Femur (tissue), 1 donor: ENCODE data around the gene RTN3.
A peak's percentile ranks its signal among the peaks of the same experiment; 100 is the strongest.
"Not testable (repeated sequence)": the region's sequence is repeated elsewhere in the genome, so short reads cannot be mapped to it uniquely, and the experiment has no call there.

Experiments used
- DNase-seq: peaks from one replicate; pipeline ENCODE4 v3.0.0-alpha.2; 2017

The RTN3 gene

GRCh38 chr11:63681321-63682065, at the start of gene RTN3:
RTN3 (plus strand) TSS chr11:63681500; CDS start chr11:63681637, 137 bp downstream.
- peak; percentile 99 for DNase-seq

DNA sequence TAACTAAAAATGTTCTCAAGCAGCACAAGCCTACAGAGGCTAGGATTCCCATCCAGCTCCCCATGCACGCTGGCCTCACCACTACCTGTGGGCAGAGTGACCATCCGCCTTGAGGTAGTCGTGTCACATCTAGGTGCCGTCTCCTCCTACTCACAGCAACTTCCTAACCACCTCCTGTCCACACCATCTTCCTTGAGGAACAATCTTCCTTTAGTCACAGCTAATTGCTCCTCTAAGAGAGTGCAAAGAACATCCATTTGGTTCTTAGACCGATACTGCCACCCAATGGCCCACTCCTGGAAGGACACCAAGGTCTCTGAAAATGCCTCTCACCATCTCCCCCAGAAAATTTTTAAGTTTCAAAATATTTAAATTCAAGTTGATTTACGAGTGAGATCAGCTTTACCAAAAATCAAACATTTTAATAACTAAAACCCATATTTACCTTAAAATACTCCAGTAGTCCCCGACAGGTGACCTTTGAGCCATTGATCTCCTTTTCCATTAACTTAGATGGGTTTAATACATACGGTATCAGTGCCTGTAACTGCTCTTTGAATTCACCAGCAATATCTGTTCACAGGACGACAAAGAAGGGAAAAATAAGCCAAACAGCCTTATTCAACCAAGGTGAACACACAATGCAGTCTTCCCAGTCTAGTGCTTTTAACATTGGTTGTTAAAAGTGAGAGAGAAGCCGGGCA, 45.4 kb upstream of the RTN3 start:
- peak; percentile 71 for DNase-seq

DNA sequence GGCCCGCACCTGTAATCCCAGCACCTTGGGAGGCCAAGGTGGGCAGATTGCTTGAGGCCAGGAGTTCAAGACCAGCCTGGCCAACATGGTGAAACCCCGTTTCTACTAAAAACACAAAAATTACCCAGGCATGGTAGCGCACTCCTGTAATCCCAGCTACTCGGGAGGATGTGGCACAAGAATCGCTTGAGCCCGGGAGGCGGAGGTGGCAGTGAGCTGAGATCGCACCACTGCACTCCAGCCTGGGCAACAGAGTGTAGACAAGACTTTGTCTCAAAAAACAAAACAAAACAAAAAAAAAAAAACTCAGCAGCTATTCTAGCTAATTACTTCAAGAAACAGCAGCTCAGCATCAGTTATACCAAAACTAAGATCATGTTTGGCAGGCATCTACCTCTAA, 42.9 kb upstream of the RTN3 start:
- DNase-seq, result not testable (repeated sequence)

GRCh38 chr11:63639199-63639832, 42.0 kb upstream of the RTN3 start:
- DNase-seq, result no peak

DNA sequence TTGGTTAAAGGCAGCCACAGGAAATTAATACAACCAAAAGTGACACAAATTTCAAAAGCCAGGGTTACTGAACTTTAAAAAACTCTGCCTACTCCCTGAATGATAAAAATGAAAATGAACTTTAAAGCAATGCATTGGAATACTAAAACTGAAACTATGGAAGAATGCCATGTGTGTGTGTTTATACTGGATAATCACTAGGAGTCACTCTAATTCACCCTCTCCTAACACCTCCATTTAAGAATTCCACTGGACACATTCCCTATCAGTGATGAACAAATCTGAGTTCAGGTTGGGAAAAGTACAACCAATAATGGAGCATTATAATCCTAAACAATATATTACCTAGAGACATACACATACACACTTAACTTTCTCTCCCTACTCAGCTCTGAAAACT, 39.6 kb upstream of the RTN3 start:
- no peak for DNase-seq

DNA sequence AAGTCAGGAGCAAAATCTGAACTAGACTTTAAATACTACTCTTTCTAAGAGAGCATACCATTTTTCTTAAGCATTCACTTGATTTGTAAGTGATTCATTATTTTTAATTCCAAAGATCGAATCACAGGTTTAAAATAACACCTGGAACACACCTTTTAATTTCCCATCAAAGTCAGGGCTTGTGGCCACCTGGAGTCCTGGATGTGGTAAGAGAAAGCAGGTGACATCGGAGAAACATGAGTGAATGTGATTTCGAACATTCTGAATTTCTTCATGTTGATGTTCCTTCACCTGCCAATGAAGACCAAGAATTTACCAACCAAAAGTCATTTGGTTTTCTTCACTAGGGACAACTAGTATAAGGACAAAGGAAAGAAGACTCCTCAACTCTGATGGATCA, 38.1 kb upstream of the RTN3 start:
- no peak for DNase-seq

GRCh38 chr11:63652671-63653070, 28.6 kb upstream of the RTN3 start:
- no peak for DNase-seq

- no peak for DNase-seq
These were observed 20.3 kb upstream of the RTN3 start for GRCh38 chr11:63660972-63661371.

GRCh38 chr11:63663809-63664208, 17.5 kb upstream of the RTN3 start:
- DNase-seq, result no peak

DNA sequence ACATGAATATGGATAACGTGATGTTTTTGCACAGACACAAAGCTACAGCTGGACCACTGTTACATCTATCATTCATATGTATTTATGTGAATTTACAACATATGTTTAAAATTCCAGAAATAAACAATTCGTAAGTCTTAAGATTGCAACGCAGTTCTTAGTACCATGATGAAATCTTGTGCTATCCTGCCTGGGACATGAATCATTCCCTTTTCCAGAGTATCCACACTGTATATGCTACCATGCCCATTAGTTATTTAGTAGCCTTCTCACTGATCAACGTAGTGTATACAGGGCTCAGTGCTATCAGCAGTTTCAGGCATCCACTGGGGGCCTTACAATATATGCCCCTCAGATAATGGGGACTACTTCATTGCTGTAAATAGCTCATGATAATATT, 14.4 kb upstream of the RTN3 start:
- DNase-seq, result no peak

DNA sequence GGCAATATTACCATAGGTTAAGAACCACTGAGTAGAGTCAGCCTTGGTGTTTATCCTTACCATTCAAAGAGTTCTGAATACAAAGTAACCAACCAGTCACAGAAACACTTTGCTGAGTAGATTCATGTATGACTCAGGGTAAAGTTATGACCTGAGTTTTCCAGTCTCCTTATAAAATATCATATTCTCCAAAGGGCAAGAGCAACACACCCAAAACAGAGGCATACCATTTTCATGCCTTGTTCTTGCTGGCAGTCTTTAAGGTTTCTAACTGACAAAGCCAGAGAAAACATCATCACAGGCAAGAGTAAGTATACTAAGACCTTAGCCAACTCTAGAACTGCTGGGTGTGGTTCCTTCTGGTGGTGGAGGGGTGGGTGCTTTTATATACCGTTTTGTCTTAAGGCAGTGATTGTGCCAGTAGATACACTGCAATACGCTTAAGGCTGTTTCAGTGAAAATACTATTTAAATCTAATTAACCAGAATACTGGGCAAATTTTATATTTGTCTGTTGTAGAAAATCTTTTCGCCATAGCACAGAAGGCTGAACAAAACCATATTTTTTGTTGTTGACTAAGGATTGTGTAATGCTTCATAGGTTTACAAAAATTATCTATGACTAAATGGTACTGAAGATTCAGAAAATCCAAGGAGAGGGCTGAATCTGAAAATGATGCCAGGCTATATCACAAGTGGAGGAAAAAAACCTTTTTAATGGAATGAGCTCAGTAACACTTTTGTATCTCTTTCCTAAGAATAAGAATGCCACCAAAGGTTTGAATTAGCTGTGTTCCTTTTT, 13.1 kb upstream of the RTN3 start:
- DNase-seq, result no peak

DNA sequence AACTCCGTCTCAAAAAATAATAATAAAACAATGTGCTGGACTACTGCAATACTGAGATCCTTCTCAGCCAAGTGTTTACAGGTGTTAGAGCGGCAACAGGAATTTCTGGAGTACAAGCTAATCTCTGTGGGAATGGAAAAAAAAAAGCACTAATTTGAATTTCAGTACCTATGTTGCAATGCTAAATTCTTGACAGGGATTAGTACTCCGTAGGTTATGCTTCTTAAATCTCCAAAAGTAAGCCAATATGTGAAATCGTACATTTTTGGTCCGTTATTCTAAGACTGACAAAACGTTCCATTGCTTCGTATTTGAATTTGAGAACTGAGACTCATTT, 11.2 kb upstream of the RTN3 start:
- no peak for DNase-seq

GRCh38 chr11:63670433-63671321, 10.6 kb upstream of the RTN3 start:
- peak; percentile 65 for DNase-seq

GRCh38 chr11:63671322-63672155, 9.8 kb upstream of the RTN3 start, which contains the start of gene ATL3:
ATL3 (minus strand) TSS chr11:63671376; CDS start chr11:63671335, 41 bp downstream.
- peak; percentile 97 for DNase-seq

- no peak for DNase-seq
These were observed 9.2 kb upstream of the RTN3 start for GRCh38 chr11:63672156-63672463.

GRCh38 chr11:63672936-63673539, 8.3 kb upstream of the RTN3 start:
- no peak for DNase-seq

DNA sequence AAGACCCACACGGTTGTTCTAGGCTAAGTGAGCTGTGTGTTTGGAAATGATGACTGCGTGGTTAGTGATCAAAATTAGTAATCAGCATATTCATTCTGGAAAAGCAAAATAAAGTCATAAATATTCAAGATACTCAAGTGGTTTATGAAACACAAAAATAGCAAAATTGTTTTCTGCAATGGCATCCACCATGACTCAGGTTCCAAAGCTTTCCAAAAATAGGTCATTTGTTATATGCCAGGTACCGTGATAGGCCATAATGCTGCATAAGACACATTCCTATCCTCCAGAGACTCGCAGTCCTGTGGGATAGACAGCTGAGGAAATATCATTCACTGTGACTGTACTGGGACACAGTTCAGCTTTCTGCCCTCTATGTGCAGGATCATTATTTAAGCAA, 7.7 kb upstream of the RTN3 start:
- no peak for DNase-seq

- no peak for DNase-seq
These were observed 423 bp upstream of the RTN3 start for GRCh38 chr11:63680834-63681320.

- peak; percentile 45 for DNase-seq
These were observed 1.0 kb downstream of the RTN3 start for GRCh38 chr11:63682066-63683021.
